Mesendoderm (in vitro differentiated cells): Measurements from ENCODE around the gene CYTH1.

Source experiments
- DNase-seq: peaks from one replicate; pipeline ENCODE4 v3.0.0; 2013
- H2AK5ac ChIP-seq: 2 replicates; pipeline ENCODE4 v1.6.1; 2013; ENCODE audit warnings: low read length, inconsistent platforms
- H2BK120ac ChIP-seq: 2 replicates; pipeline ENCODE4 v1.6.1; 2013; ENCODE audit warnings: low read depth, mild to moderate bottlenecking, low read length, moderate library complexity, mixed read lengths
- H2BK15ac ChIP-seq: replicated peaks from 2 replicates; pipeline ENCODE4 v1.6.1; 2013; ENCODE audit warnings: low read depth, mild to moderate bottlenecking, moderate library complexity
- H2BK5ac ChIP-seq: 2 replicates; pipeline ENCODE4 v1.6.1; 2013; ENCODE audit warnings: low read length, inconsistent platforms
- H3K18ac ChIP-seq: 2 replicates; pipeline ENCODE4 v1.6.1; 2013; ENCODE audit warnings: mild to moderate bottlenecking, low read length, mixed read lengths
- H3K23ac ChIP-seq: one replicate; pipeline ENCODE4 v1.6.1; 2013; ENCODE audit warnings: low read length
- H3K27ac ChIP-seq: 2 replicates; pipeline ENCODE4 v1.5.1; 2013; ENCODE audit warnings: low read depth, mild to moderate bottlenecking, inconsistent platforms, low read length, moderate library complexity
- H3K27me3 ChIP-seq: 2 replicates; pipeline ENCODE4 v1.6.1; 2013; ENCODE audit warnings: low read length, control low read depth, mild to moderate bottlenecking, inconsistent platforms; ENCODE audit not compliant: insufficient read depth, poor library complexity
- H3K36me3 ChIP-seq: 2 replicates; pipeline ENCODE4 v1.6.1; 2013; ENCODE audit warnings: low read length, inconsistent platforms; ENCODE audit not compliant: control insufficient read depth, insufficient read depth
- H3K4ac ChIP-seq: one replicate; pipeline ENCODE4 v1.6.1; 2013; ENCODE audit warnings: low read depth, mild to moderate bottlenecking, low read length, moderate library complexity
- H3K4me1 ChIP-seq: 2 replicates; pipeline ENCODE4 v1.6.1; 2013; ENCODE audit warnings: low read depth, low read length, inconsistent platforms; ENCODE audit not compliant: control insufficient read depth
- H3K4me2 ChIP-seq: 2 replicates; pipeline ENCODE4 v1.6.1; 2013; ENCODE audit warnings: low read length
- H3K4me3 ChIP-seq: 2 replicates; pipeline ENCODE4 v1.5.1; 2013; ENCODE audit warnings: mild to moderate bottlenecking, low read length
- H3K56ac ChIP-seq: one replicate; pipeline ENCODE4 v1.6.1; 2013; ENCODE audit warnings: low read length
- H3K79me1 ChIP-seq: 2 replicates; pipeline ENCODE4 v1.6.1; 2013; ENCODE audit warnings: low read length, inconsistent platforms
- H3K79me2 ChIP-seq: 2 replicates; pipeline ENCODE4 v1.6.1; 2013; ENCODE audit warnings: mild to moderate bottlenecking, low read length; ENCODE audit not compliant: control insufficient read depth, insufficient read depth
- H3K9ac ChIP-seq: 2 replicates; pipeline ENCODE4 v1.6.1; 2013; ENCODE audit warnings: low read length, inconsistent platforms
- H4K5ac ChIP-seq: one replicate; pipeline ENCODE4 v1.6.1; 2013; ENCODE audit warnings: low read length
- H4K8ac ChIP-seq: one replicate; pipeline ENCODE4 v1.6.1; 2013; ENCODE audit warnings: low read depth, mild to moderate bottlenecking, control low read depth, low read length, moderate library complexity
- WGBS: extraction: QIAGEN DNeasy Blood & Tissue Kit; methylation state at CpG from one replicate; pipeline ENCODE4 v1.1.7; 2013; ENCODE audit warnings: low lambda C conversion rate, missing lambda C conversion rate; ENCODE audit not compliant: insufficient coverage; ENCODE audit errors: extremely low coverage; 5-methylcytosine and 5-hydroxymethylcytosine counted together

The CYTH1 gene

DNA sequence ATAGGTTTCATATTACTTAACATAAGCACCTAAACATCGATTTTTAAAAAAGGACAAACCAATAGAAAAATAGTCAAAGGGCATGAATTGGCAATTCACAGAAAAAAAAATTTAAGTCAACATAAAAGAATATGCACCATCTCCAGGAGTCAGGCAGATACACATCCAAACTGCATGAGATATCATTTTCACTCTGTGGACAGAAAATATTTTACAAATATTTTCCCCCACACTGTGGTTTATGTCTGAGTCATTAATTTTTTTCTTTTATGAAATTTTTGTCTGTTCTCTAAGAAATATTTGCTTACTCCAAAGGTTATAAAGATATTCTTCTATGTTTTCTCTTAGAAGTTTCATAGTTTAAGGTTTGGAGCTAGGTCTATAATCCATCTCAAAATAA lies 130.5 kb downstream of the CYTH1 start:
- no peak overlapping the region for H4K5ac ChIP-seq
- no peak overlapping the region for H3K9ac ChIP-seq
- no peak overlapping the region for H4K8ac ChIP-seq
- H3K79me1 ChIP-seq, result no peaks in the 10 kb centered on the region
- H3K4ac ChIP-seq, result no peak overlapping the region
- no peak for DNase-seq
- no peaks in the 10 kb centered on the region for H3K36me3 ChIP-seq
- no peak overlapping the region for H2BK15ac ChIP-seq
- no peak overlapping the region for H2BK120ac ChIP-seq
- H3K4me3 ChIP-seq, result no peak overlapping the region
- H3K79me2 ChIP-seq, result no peaks in the 10 kb centered on the region
- H3K18ac ChIP-seq, result no peak overlapping the region
- no peak overlapping the region for H3K56ac ChIP-seq
- no peaks in the 10 kb centered on the region for H3K4me1 ChIP-seq
- H3K23ac ChIP-seq, result no peak overlapping the region
- no peak overlapping the region for H3K27ac ChIP-seq
- H3K4me2 ChIP-seq, result no peak overlapping the region
- no peak overlapping the region for H2BK5ac ChIP-seq
- WGBS, result no CpG with 5 or more reads among the region's 1 CpG
- no peak overlapping the region for H2AK5ac ChIP-seq
- H3K27me3 ChIP-seq, result no peaks in the 10 kb centered on the region

DNA sequence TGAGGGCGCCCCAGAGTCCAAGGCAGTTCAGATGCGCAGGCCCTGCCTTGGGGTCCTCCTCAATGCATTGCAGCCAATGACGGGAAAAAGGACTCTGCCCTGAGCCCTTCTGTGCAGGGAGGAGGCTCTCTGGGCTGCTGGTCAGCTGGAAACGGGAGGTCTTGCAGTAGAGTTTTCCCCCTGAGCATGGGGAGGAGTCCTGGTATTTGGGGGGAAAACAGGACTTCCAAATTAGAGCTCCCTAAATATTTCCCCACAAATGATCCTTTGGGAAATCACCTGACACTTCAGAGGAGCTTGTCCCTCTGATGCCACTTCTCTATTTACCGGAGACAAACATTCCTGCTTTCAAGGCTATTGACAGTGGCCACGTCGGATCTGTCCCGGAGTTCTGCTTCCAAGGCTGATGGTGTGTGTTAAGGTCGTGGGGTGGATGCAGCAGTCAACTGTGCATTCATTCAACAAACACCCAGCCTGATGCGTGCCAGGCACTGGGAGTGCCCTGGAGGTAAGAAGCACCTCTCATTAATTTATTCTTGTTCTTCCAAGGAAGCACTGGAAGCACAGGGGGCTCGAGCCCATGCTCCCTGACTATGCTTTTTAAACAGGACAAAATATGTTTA lies 131.9 kb downstream of the CYTH1 start:
- Histone ChIP-seq H3K9ac (no peak overlapping the region), H2BK5ac (no peak overlapping the region), H4K5ac (no peak overlapping the region), H3K4ac (no peak overlapping the region), H3K79me2 (no peaks in the 10 kb centered on the region), H4K8ac (no peak overlapping the region), H3K4me3 (no peak overlapping the region), H3K79me1 (no peaks in the 10 kb centered on the region), H3K23ac (no peak overlapping the region), H3K36me3 (no peaks in the 10 kb centered on the region), H2BK15ac (no peak overlapping the region), H3K18ac (no peak overlapping the region), H3K4me2 (no peak overlapping the region), H3K4me1 (no peaks in the 10 kb centered on the region), H3K56ac (no peak overlapping the region), H3K27ac (no peak overlapping the region), H2AK5ac (no peak overlapping the region), H2BK120ac (no peak overlapping the region), H3K27me3 (no peaks in the 10 kb centered on the region)
- DNase-seq, result no peak
- no CpG with 5 or more reads among the region's 11 CpGs for WGBS

DNA sequence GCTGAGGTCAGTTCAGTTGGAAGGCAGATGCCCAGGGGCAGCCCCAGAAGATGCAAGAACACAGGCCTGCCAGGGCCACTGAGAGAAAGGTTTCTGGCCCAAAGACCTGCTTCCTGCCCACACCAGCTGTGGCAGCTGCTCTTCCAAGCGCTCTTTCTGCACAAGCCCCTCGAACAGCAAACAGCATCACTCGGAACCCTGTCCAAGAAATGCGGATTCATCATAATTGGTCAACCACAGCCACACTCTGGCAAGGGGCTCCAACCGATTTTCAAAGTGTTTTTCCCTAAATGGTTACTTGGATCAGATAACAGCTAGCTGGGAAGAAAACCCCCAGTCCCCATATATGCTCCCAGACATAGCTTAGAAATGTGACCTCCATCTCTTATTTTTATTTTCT lies 133.8 kb downstream of the CYTH1 start:
- no peak overlapping the region for H2BK120ac ChIP-seq
- H2BK5ac ChIP-seq, result no peak overlapping the region
- no peaks in the 10 kb centered on the region for H3K79me2 ChIP-seq
- H2AK5ac ChIP-seq, result no peak overlapping the region
- WGBS, result no CpG with 5 or more reads among the region's 5 CpGs
- H3K9ac ChIP-seq, result no peak overlapping the region
- H2BK15ac ChIP-seq, result no peak overlapping the region
- H3K23ac ChIP-seq, result no peak overlapping the region
- H3K79me1 ChIP-seq, result no peaks in the 10 kb centered on the region
- H3K27me3 ChIP-seq, result no peaks in the 10 kb centered on the region
- no peaks in the 10 kb centered on the region for H3K4me1 ChIP-seq
- H4K5ac ChIP-seq, result no peak overlapping the region
- no peak overlapping the region for H3K4me2 ChIP-seq
- no peak overlapping the region for H3K18ac ChIP-seq
- no peak overlapping the region for H3K56ac ChIP-seq
- H3K4ac ChIP-seq, result no peak overlapping the region
- no peak overlapping the region for H4K8ac ChIP-seq
- no peak overlapping the region for H3K27ac ChIP-seq
- H3K4me3 ChIP-seq, result no peak overlapping the region
- DNase-seq, result no peak
- H3K36me3 ChIP-seq, result no peaks in the 10 kb centered on the region

DNA sequence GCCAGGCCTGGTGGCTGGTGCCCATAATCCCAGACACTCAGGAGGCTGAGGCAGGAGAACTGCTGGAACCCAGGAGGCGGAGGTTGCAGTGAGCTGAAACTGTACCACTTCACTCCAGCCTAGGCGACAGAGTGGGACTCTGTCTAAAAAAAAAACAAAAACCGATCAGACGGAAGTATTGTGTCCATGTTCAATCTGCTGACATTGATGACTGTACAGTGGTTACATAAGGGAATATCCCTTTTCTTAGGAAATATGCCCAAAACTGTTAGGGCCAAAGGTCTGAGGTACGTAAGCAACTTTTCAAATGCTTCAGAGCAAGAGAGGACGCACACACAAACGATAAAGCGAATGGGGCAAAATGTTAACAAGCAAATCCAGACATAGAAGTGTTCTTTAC lies 135.0 kb downstream of the CYTH1 start:
- Histone ChIP-seq H3K27me3 (no peaks in the 10 kb centered on the region), H3K4me2 (no peak overlapping the region), H3K36me3 (no peaks in the 10 kb centered on the region), H4K8ac (no peak overlapping the region), H3K4me3 (no peak overlapping the region), H2BK5ac (no peak overlapping the region), H4K5ac (no peak overlapping the region), H3K9ac (no peak overlapping the region), H3K79me1 (no peaks in the 10 kb centered on the region), H3K18ac (no peak overlapping the region), H2AK5ac (no peak overlapping the region), H3K4ac (no peak overlapping the region), H3K4me1 (no peaks in the 10 kb centered on the region), H2BK15ac (no peak overlapping the region), H3K56ac (no peak overlapping the region), H3K27ac (no peak overlapping the region), H3K23ac (no peak overlapping the region), H3K79me2 (no peaks in the 10 kb centered on the region), H2BK120ac (no peak overlapping the region)
- no CpG with 5 or more reads among the region's 8 CpGs for WGBS
- DNase-seq, result no peak

GRCh38 chr17:78645421-78646295 lies 136.4 kb downstream of the CYTH1 start:
- no peak for DNase-seq
- H3K27ac ChIP-seq, result no peak overlapping the region

More at GRCh38 chr17:78645421-78646295, 136.4 kb downstream of the CYTH1 start:
- H3K18ac ChIP-seq, result no peak overlapping the region
- H2BK120ac ChIP-seq, result no peak overlapping the region
- H3K9ac ChIP-seq, result no peak overlapping the region
- H4K8ac ChIP-seq, result no peak overlapping the region
- WGBS, result no CpG with 5 or more reads among the region's 30 CpGs
- H3K4me2 ChIP-seq, result no peak overlapping the region
- no peak overlapping the region for H2AK5ac ChIP-seq
- H3K4me3 ChIP-seq, result no peak overlapping the region
- H3K79me1 ChIP-seq, result no peaks in the 10 kb centered on the region
- no peak overlapping the region for H3K4ac ChIP-seq
- H3K56ac ChIP-seq, result no peak overlapping the region
- no peaks in the 10 kb centered on the region for H3K79me2 ChIP-seq
- H2BK15ac ChIP-seq, result no peak overlapping the region
- H3K23ac ChIP-seq, result no peak overlapping the region
- no peak overlapping the region for H2BK5ac ChIP-seq
- no peaks in the 10 kb centered on the region for H3K4me1 ChIP-seq
- H4K5ac ChIP-seq, result no peak overlapping the region
- H3K27me3 ChIP-seq, result no peaks in the 10 kb centered on the region
- no peaks in the 10 kb centered on the region for H3K36me3 ChIP-seq
